NCI-H69 (cell line): ENCODE measurements around the gene ADGRG1.
"Not testable (repeated sequence)": the region's sequence is repeated elsewhere in the genome, so short reads cannot be mapped to it uniquely, and the experiment has no call there.

Experiments
- DNase-seq: peaks from one replicate; lab custom pipeline; 2025; lab: John Stamatoyannopoulos, UW

Gene ADGRG1

DNA sequence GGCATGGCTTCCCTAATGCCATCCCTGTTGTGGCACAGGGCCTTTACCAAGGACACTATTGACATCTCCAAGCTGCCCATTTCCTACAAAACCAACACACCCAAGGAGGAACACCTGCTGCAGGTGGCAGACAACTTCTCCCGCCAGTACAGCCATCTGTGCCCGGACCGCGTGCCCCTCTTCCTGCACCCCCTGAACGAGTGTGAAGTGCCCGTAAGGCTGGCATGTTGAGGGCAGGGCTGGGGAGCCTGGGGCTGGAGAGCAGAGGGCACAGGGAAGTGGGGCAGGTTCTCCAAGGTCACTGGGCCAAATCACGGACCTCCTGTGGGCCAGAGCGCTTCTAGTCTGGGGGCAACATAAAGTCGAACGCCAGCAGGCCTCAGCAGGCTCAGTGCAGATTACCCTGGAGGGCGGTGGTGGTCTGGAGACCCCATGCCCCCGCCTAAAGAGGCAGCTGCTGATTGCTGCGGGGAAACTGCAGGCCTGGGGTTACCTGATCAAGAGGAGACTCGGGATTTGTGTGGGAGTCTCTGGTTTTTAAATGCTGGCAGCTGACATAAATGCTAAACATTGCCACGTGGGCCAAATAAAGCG lies 70.5 kb downstream of the ADGRG1 start:
- DNase-seq: no peak

DNA sequence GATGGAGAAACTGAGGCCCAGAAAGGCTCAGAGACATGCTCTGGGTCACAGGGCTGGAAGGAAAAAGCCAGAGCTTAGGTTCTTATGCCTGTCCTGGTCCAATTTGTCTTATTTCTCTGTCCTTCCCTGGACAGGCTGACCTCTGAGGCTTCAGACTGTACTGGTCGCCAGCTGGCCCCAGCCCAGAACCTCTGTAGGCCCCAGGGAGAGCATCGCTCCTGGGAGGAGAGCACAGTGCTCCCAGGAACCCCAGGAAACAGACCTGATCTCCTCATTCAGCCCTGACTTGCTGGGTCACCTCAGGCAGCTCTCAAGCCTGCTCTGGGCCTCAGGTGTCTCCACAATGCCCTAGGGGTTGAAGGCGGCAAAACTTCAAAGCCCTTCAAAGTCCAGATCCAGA lies 71.1 kb downstream of the ADGRG1 start:
- no peak for DNase-seq

DNA sequence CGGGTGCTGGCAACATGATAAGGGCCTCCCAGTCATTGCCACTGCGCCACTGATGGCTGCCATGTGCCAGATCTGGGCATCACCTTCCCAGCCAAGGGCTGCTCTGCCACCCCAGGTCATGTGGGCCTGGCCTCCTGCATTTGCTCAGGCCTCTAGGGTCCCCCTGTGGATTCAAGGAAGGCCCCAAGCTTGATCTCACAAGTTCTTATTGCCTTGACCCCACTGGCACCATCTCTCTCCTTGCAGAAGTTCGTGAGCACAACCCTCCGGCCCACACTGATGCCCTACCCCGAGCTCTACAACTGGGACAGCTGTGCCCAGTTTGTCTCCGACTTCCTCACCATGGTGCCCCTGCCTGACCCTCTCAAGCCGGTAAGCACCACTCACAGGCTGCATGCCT lies 71.5 kb downstream of the ADGRG1 start:
- no peak for DNase-seq

DNA sequence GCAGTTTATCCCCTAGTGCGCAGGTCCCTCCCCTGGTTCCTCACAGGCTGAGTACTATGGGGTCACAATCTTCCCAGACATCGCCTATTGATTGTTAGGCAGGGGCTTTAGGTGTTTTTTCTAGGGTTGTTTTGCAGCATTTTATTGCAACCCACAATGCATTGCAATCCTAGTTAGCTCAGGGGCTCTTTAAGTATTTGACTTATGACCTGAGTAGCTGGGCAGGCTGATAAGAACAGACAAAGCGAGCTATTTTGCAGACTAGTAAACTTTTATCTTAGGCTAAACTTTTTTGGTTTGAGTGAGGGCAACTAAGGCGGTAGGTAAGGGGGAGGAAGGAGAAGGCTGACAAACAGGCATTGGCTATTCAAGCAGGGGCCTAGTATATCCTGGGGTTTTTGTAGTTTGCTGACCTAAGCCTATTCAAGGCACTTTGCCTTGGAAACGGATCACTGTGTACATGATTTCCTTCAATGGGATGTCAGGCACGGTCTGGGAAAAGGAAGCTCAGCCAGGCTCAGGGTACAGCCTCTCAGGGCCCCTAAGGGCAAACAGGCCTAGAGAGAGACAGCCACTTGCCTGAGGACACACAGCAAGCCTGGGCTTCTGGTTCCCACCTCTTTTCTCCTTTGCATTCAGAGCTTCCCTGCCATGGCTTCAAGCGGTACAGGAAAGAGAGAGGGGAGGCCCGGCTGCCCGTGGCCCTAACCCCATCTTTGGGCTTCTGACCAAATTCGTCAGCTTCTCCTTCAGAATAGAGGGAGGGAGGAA lies 72.5 kb downstream of the ADGRG1 start:
- DNase-seq: no peak

DNA sequence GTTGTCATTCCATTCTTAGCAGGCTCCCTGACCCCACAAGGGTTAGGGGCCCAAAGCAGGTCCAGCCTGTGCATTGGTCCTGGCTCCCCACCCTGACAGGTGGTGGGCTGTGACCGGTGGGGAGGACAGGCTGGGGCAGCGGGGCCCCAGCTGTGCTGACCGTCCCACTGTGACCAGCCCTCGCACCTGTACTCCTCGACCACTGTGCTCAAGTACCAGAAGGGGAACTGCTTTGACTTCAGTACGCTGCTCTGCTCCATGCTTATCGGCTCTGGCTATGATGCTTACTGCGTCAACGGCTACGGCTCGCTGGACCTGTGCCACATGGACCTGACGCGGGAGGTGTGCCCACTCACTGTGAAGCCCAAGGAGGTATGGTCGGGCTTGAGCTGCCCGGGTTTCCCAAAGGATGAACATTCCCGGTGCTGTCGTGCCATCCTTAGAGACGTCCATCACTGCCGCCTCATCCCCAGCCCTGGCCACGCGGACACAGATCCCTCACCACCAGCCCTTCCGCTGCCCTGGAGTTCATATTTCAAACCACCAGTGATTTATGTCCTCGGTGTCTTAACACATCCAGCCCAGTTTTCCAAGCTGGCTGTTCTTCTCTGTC lies 73.4 kb downstream of the ADGRG1 start:
- no peak for DNase-seq

DNA sequence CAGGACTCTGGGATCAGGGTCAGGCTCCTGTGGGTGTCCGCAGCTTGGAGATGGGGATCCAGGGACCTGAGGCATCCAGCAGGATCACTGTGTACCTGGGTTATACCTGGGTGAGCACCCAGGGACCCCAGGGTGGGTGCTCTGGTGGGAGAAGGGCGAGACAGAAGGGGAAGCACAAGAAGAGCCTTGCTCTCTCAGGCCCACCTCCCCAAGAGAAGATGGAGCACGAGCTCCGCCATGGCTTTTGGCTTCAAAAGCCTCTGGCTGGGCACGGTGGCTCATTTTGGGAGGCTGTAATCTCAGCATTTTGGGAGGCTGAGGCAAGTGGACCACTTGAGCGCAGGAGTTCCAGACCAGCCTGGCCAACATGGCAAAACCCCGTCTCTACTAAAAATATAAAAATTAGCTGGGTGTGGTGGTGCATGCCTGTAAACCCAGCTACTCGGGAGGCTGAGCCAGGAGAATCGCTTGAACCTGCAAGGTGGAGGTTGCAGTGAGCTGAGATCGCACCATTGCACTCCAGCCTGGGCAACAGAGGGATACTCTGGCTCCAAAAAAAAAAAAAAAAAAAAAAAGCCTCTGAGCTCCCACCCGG lies 75.1 kb downstream of the ADGRG1 start:
- no peak for DNase-seq

DNA sequence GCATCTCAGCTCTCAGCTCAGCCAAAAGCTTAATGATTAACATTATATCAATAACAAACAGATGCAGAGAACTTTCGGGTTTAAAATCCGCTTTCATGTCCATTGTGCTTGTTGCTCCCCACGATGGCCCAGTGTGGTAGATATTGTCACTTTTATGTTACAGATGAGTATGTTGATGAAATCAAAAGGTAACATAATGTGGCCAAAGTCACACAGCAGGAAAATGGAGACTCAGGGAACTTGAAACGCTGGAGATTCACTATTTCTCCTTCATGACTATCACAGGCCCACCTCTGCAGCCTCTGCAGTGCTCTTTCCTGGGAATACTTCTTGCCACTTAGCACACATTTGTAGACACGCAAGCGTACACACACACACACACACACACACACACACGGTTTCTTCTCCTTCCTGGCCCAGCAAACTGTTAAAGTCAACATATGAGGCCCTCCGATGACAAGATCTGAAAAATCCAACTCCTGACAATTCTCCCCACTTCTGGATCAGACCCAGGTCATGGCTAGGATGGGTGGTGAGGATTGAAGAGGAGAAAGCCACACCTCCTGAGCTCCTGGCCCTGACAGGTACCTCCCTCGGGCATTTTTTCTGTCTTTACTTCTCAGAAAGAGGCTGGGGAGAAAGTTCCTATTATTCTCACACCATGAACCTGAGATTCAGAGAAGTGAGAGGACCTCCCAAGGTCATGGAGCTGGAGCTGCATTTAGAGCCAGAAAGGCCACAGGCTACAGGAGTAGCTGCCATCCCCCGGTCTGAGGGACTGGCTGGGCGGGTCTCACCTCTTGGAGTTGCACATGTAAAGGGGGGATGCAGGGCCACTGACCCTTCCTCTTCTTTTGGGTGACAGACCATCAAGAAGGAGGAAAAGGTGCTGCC lies 75.8 kb downstream of the ADGRG1 start:
- DNase-seq: no peak

DNA sequence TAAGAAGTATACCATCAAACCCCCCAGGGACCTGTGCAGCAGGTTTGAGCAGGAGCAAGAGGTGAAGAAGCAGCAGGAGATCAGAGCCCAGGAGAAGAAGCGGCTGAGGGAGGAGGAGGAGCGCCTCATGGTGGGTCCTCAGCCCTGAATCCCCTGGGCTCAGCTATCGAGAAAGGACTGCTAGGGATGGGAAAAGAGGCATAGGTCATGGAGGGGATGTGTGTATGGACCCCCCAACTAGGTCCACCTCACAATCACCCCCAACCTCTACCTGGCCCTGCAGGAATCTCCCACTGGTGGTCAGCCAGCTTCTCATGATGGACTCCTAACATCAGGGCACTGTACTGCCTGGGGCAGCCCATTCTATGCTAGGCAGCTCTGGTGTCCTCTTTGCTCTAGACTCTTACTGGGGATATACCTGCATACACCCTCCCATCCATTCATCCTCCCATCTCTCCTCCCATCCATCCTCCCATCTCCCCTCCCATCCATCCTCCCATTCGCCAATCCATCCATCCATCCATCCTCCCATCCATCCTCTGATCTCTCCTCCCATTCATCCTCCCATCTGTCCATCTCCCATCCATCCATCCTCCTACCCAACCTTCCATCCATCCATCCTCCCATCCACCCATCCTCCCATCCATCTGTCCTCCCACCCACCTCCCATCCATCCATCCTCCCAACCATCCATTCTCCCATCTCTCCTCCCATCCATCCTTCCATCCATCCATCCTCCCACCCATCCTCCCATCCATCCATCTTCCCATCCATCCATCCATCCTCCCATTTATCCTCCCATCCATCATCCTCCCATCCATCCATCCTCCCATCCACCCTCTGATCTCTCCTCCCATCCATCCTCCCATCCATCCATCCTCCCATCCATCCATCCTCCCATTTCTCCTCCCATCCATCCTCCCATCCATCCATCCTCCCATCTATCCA lies 76.7 kb downstream of the ADGRG1 start:
- DNase-seq: no peak

DNA sequence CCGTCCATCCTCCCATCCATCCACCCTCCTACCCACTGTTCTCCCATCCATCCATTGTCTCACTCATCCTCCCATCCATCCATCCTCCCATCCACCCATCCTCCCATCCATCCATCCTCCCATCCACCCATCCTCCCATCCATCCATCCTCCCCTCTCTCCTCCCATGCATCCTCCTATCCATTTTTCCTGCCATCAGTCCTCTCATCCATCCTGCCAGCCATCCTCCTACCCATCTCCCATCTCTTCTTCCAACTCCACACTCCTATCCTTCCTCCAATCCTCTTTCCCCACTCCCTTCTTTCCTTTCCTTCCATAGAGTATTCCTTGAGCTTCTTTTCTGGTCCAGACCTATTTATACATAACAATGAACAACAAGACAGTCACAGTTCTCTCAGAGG lies 78.3 kb downstream of the ADGRG1 start:
- no peak for DNase-seq

DNA sequence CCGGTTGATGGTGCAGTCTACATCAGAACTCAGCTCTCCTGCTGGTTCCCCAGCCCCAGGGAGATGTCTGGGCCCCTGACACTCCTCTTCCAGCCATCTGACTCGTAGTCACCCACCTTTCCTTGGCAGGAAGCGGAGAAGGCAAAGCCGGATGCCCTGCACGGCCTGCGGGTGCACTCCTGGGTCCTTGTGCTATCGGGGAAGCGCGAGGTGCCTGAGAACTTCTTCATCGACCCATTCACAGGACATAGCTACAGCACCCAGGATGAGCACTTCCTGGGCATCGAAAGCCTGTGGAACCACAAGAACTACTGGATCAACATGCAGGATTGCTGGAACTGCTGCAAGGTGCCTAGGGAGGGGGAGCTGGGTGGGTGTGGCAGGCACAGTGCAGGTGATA lies 78.9 kb downstream of the ADGRG1 start:
- no peak for DNase-seq

DNA sequence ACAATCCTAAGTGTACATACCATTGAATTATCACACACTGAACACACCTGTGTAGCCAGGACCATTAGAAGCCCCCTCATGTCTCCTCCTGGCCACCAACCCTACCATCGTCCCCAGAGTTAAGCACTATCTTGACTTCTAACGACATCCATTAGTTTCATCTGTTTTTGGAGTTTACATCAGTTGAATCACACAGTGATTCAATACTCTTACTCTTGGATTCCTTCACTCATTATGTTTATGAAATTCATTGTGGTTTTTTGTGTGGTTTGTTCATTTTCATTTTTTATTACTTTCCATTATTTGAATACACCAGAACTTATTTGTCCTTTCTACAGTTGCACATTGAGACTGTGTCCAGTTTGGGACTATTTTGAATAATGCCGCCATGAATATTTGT lies 79.7 kb downstream of the ADGRG1 start:
- no peak for DNase-seq

DNA sequence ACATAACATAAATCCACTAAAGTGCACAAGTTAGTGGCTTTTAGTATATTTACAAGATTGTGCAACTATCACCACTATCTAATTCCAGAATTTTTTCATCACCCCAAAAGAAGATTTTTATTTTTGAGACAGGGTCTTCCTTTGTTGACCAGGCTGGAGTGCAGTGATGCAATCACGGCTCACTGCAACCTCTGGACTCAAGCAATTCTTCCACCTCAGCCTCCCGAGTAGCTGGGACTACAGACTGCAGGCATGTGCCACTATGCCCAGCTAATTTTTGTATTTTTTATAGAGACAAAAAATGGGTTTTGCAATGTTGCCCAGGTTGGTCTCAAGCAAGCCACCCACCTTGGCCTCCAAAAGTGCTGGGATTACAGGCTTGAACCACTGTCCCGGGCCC lies 81.2 kb downstream of the ADGRG1 start:
- DNase-seq: no peak

DNA sequence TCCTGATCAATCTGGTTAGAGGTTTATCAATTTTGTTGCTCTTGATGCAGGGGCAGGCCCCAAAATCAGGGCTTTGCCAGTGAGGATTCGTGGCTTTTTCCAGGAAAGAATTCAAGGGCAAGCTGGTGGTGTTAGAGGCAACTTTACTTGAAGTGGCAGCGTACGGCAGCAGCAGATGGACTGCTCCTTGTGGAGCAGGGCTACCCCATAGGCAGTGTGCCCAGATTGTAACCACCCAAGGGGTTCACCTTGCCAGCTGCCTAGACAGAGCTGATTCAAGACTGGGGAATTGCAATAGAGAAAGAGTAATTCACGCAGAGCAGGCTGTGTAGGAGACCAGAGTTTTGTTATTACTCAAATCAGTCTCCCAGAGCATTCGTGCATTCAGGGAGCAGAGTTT lies 82.9 kb downstream of the ADGRG1 start:
- DNase-seq: no peak

DNA sequence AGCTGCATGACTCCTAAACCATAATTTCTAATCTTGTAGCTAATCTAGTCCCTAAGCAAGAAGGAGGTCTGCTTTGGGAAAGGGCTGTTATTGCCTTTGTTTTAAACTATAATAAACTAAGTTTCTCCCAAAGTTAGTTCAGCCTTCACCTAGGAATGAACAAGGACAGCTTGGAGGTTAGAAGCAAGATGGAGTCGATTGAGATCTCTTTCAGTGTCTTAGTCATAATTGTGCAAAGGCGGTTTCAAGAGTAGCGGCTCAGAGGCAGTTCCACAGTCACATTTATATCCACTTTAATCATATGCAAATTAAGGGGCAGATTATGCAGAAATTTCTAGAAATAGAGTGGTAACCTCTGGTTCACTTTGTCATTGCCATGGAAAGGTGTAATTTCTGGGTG lies 83.6 kb downstream of the ADGRG1 start:
- DNase-seq: no peak

DNA sequence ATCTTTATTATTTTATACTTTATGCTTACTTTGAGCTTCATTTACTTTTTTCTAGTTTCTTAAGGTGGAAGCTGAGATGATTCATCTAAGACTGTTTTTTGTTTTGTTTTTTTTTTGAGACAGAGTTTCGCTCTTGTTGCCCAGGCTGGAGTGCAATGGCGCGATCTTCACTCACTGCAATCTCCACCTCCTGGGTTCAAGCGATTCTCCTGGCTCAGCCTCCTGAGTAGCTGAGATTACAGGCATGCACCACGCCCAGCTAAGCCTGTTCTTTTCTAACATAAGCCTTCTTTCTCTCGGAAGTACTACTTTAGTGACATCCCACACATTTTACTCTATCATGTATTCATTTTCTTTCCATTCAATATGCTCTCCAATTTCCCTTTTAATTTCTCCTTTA lies 84.1 kb downstream of the ADGRG1 start:
- not testable (repeated sequence) for DNase-seq

DNA sequence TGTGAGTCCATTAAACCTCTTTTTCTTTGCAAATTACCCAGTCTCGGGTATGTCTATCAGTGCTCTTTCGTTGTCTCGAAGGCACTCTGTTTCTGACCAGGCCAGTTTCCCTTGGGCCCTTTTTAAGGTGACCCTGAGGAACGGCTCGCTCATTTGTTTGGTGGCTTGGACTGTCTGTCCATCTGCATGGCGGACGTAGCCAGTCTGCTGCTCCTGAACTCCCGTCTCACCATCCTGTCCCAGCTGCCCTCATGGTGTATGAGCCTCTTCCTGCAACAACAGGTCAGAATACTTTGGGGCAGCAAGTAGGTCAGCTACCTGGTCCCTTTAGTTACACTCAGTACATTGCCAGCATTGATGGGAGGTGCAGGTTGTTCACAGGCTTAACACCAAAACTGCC lies 85.2 kb downstream of the ADGRG1 start:
- DNase-seq: no peak

DNA sequence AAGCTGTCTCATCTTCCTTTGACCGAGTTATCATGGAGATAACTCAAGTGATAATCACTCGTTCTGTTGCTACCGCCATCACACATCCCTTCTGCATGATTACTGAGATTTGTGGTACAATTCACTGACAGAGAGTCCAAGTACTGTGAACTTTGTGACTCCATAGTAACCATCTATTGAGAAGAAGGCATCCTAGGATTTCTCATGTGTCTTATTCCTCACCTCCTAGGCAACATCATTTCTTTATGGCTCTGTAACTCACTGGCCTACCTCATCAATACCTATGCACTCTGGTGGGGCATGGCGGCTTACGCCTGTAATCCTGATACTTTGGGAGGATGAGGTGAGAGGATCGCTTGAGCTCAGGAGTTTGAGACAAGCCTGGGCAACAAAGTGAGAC lies 85.6 kb downstream of the ADGRG1 start:
- no peak for DNase-seq
